ENCODE results near the gene PPARG. TPM values are rescaled to one million over a fixed set of nuclear protein-coding genes. Genes with fewer than 3 reads are reported as not detected.

PPARG gene
- total RNA-seq, 4 donors from 2014 or later: 26.4 to 46.4 (median 37.4) TPM

- Histone ChIP-seq H3K4me3 (no peak overlapping the region), H3K4me1 (peaks cover 0 to 11% (median 0%) of the 10 kb centered on the region in 4 donors), H3K9me3 (no peaks in the 10 kb centered on the region), H3K36me3 (no peaks in the 10 kb centered on the region), H3K27ac (no peak overlapping the region), H3K27me3 (no peaks in the 10 kb centered on the region)
- no peak for TF ChIP-seq POLR2A (IDR thresholded peaks at IDR 0.05)
- TF ChIP-seq CTCF (IDR thresholded peaks at IDR 0.05): no peak
- DNase-seq: peak in 1 of 3 donors; percentile 18
These were observed 161.2 kb downstream of the PPARG start for GRCh38 chr3:12449889-12450682.

GRCh38 chr3:12451481-12451880, 162.6 kb downstream of the PPARG start:
- Histone ChIP-seq H3K4me3 (no peak overlapping the region), H3K27me3 (no peaks in the 10 kb centered on the region), H3K4me1 (no peaks in the 10 kb centered on the region), H3K36me3 (no peaks in the 10 kb centered on the region), H3K9me3 (no peaks in the 10 kb centered on the region), H3K27ac (no peak overlapping the region)
- TF ChIP-seq POLR2A (IDR thresholded peaks at IDR 0.05): no peak
- no peak for TF ChIP-seq CTCF (IDR thresholded peaks at IDR 0.05)
- peak in 1 of 3 donors; percentile 7 for DNase-seq

- Histone ChIP-seq H3K36me3 (no peaks in the 10 kb centered on the region), H3K27me3 (no peaks in the 10 kb centered on the region), H3K9me3 (no peaks in the 10 kb centered on the region), H3K4me1 (no peaks in the 10 kb centered on the region), H3K27ac (no peak overlapping the region), H3K4me3 (no peak overlapping the region)
- no peak for TF ChIP-seq CTCF (IDR thresholded peaks at IDR 0.05)
- peak in 2 of 3 donors; percentile 1 to 26 for DNase-seq
These were observed 163.1 kb downstream of the PPARG start for GRCh38 chr3:12451960-12452359.

- Histone ChIP-seq H3K27ac (no peak overlapping the region), H3K4me1 (no peaks in the 10 kb centered on the region), H3K27me3 (no peaks in the 10 kb centered on the region), H3K36me3 (no peaks in the 10 kb centered on the region), H3K4me3 (no peak overlapping the region), H3K9me3 (no peaks in the 10 kb centered on the region)
- no peak for TF ChIP-seq CTCF (IDR thresholded peaks at IDR 0.05)
- no peak for TF ChIP-seq POLR2A (IDR thresholded peaks at IDR 0.05)
- DNase-seq: peak in 2 of 3 donors; percentile 16 to 24
These were observed 163.8 kb downstream of the PPARG start for GRCh38 chr3:12452361-12453330.

- H3K4me1 ChIP-seq: no peaks in the 10 kb centered on the region
- TF ChIP-seq CTCF (IDR thresholded peaks at IDR 0.05): no peak
- TF ChIP-seq POLR2A (IDR thresholded peaks at IDR 0.05): no peak
- H3K36me3 ChIP-seq: no peaks in the 10 kb centered on the region
- no peaks in the 10 kb centered on the region for H3K27me3 ChIP-seq
- DNase-seq: peak in 2 of 3 donors; percentile 37 to 43
- H3K9me3 ChIP-seq: no peaks in the 10 kb centered on the region
- H3K27ac ChIP-seq: no peak overlapping the region
- H3K4me3 ChIP-seq: no peak overlapping the region
These were observed 165.4 kb downstream of the PPARG start for GRCh38 chr3:12454076-12454815.

Data from Peyer's patch (tissue), 4 donors.